ENCODE results near the gene SREK1. TPM values are rescaled to one million over a fixed set of nuclear protein-coding genes. Genes with fewer than 3 reads are reported as not detected.

The SREK1 gene
- total and polyA plus RNA-seq, 9 of the 15 experiments (the other 6 are each of a cell fraction or from before 2014, with no cell fraction given) = 40.8 to 128 (median 81.9) TPM

- TF ChIP-seq KLF10 (CRISPR knock-in tag; IDR thresholded peaks at IDR 0.05) (no peak), CTCF (IDR thresholded peaks at IDR 0.05 in 2 of 3, conservative IDR thresholded peaks at IDR 0.05 in 1 of 3; ENCODE audit: insufficient read depth in 2 of 3, low read depth in 1 of 3, low read length in 3 of 3) (peak in 2 of 3 experiments; percentile 19 to 57; a peak in 4 of 6 replicates), KDM5B (IDR thresholded peaks at IDR 0.05; ENCODE audit: insufficient replicate concordance, low read depth, low read length) (no peak), MYC (IDR thresholded peaks at IDR 0.05; ENCODE audit: low read depth, low read length) (no peak), MYC (CRISPR knock-in tag; IDR thresholded peaks at IDR 0.05; ENCODE audit: borderline replicate concordance, low read depth) (no peak), BRCA1 (IDR thresholded peaks at IDR 0.05) (no peak), BRCA1 (CRISPR knock-in tag; IDR thresholded peaks at IDR 0.05) (no peak), EP300 (IDR thresholded peaks at IDR 0.05; ENCODE audit: low read length) (no peak)
- TF ChIP-seq, protein P1, sequence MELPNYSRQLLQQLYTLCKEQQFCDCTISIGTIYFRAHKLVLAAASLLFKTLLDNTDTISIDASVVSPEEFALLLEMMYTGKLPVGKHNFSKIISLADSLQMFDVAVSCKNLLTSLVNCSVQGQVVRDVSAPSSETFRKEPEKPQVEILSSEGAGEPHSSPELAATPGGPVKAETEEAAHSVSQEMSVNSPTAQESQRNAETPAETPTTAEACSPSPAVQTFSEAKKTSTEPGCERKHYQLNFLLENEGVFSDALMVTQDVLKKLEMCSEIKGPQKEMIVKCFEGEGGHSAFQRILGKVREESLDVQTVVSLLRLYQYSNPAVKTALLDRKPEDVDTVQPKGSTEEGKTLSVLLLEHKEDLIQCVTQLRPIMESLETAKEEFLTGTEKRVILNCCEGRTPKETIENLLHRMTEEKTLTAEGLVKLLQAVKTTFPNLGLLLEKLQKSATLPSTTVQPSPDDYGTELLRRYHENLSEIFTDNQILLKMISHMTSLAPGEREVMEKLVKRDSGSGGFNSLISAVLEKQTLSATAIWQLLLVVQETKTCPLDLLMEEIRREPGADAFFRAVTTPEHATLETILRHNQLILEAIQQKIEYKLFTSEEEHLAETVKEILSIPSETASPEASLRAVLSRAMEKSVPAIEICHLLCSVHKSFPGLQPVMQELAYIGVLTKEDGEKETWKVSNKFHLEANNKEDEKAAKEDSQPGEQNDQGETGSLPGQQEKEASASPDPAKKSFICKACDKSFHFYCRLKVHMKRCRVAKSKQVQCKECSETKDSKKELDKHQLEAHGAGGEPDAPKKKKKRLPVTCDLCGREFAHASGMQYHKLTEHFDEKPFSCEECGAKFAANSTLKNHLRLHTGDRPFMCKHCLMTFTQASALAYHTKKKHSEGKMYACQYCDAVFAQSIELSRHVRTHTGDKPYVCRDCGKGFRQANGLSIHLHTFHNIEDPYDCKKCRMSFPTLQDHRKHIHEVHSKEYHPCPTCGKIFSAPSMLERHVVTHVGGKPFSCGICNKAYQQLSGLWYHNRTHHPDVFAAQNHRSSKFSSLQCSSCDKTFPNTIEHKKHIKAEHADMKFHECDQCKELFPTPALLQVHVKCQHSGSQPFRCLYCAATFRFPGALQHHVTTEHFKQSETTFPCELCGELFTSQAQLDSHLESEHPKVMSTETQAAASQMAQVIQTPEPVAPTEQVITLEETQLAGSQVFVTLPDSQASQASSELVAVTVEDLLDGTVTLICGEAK (IDR thresholded peaks at IDR 0.05) = no peak
- TF ChIP-seq, protein P1 (CRISPR knock-in tag; IDR thresholded peaks at IDR 0.05) = no peak
- TF ChIP-seq, protein P2, sequence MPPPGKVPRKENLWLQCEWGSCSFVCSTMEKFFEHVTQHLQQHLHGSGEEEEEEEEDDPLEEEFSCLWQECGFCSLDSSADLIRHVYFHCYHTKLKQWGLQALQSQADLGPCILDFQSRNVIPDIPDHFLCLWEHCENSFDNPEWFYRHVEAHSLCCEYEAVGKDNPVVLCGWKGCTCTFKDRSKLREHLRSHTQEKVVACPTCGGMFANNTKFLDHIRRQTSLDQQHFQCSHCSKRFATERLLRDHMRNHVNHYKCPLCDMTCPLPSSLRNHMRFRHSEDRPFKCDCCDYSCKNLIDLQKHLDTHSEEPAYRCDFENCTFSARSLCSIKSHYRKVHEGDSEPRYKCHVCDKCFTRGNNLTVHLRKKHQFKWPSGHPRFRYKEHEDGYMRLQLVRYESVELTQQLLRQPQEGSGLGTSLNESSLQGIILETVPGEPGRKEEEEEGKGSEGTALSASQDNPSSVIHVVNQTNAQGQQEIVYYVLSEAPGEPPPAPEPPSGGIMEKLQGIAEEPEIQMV (tag; conservative IDR thresholded peaks at IDR 0.05; ENCODE audit: low read depth) = no peak
- TF ChIP-seq, protein P3, sequence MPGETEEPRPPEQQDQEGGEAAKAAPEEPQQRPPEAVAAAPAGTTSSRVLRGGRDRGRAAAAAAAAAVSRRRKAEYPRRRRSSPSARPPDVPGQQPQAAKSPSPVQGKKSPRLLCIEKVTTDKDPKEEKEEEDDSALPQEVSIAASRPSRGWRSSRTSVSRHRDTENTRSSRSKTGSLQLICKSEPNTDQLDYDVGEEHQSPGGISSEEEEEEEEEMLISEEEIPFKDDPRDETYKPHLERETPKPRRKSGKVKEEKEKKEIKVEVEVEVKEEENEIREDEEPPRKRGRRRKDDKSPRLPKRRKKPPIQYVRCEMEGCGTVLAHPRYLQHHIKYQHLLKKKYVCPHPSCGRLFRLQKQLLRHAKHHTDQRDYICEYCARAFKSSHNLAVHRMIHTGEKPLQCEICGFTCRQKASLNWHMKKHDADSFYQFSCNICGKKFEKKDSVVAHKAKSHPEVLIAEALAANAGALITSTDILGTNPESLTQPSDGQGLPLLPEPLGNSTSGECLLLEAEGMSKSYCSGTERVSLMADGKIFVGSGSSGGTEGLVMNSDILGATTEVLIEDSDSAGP (CRISPR knock-in tag; IDR thresholded peaks at IDR 0.05) = no peak
These were observed 27.5 kb downstream of the SREK1 start (continued) for GRCh38 chr5:66171349-66172344.
